Endodermal cell (in vitro differentiated cells): Measurements from ENCODE around the gene MRC2. TPM values are rescaled to one million over a fixed set of nuclear protein-coding genes. Genes with fewer than 3 reads are reported as not detected.

ENCODE experiments used
- DNase-seq: peaks from one replicate; pipeline ENCODE4 v3.0.0-alpha.2; 2017
- H3K27ac ChIP-seq: 2 replicates; pipeline ENCODE4 v1.5.1; 2013; ENCODE audit warnings: mild to moderate bottlenecking, low read depth, low read length, moderate library complexity
- H3K27me3 ChIP-seq: 2 replicates; pipeline ENCODE4 v1.6.1; 2013; ENCODE audit warnings: mild to moderate bottlenecking, low read length, moderate library complexity; ENCODE audit not compliant: insufficient read depth, control insufficient read depth, poor library complexity, severe bottlenecking
- H3K36me3 ChIP-seq: 2 replicates; pipeline ENCODE4 v1.7.0; 2013; ENCODE audit warnings: mild to moderate bottlenecking, low read length, moderate library complexity; ENCODE audit not compliant: control insufficient read depth, insufficient read depth
- H3K4me1 ChIP-seq: one replicate; pipeline ENCODE4 v1.7.0; 2013; ENCODE audit warnings: low read length; ENCODE audit not compliant: control insufficient read depth, insufficient read depth
- H3K4me3 ChIP-seq: 2 replicates; pipeline ENCODE4 v1.5.1; 2013; ENCODE audit warnings: mild to moderate bottlenecking, low read length, moderate library complexity
- H3K9ac ChIP-seq: 2 replicates; pipeline ENCODE4 v1.6.1; 2013; ENCODE audit warnings: mild to moderate bottlenecking, low read length, moderate library complexity; ENCODE audit not compliant: poor library complexity, severe bottlenecking; ENCODE audit errors: extremely low read depth
- H3K9me3 ChIP-seq: 2 replicates; pipeline ENCODE4 v1.6.1; 2013; ENCODE audit warnings: mild to moderate bottlenecking, low read length, moderate library complexity; ENCODE audit not compliant: control insufficient read depth
- H3K27ac Mint-ChIP-seq: 2 replicates; pipeline ENCODE4 v1.8.0; 2020; ENCODE audit warnings: mixed read lengths
- H3K27me3 Mint-ChIP-seq: 2 replicates; pipeline ENCODE4 v1.8.0; 2021; ENCODE audit warnings: mild to moderate bottlenecking, mixed read lengths; ENCODE audit not compliant: insufficient read depth
- H3K36me3 Mint-ChIP-seq: 2 replicates; pipeline ENCODE4 v1.8.0; 2020; ENCODE audit warnings: low read depth, mixed read lengths
- H3K4me1 Mint-ChIP-seq: 2 replicates; pipeline ENCODE4 v1.8.0; 2020; ENCODE audit warnings: mixed read lengths
- H3K4me3 Mint-ChIP-seq: 2 replicates; pipeline ENCODE4 v1.8.0; 2020; ENCODE audit warnings: mild to moderate bottlenecking, moderate library complexity, mixed read lengths
- H3K9me3 Mint-ChIP-seq: 2 replicates; pipeline ENCODE4 v1.8.0; 2020; ENCODE audit warnings: mild to moderate bottlenecking, mixed read lengths
- WGBS, 2 experiments: methylation state at CpG; one replicate each; pipeline versions ENCODE4 v1.1.5 to v1.1.7; 2013; ENCODE audit warnings: missing lambda C conversion rate in 2 of 2, mixed read lengths in 1 of 2; ENCODE audit not compliant: insufficient coverage in 1 of 2, insufficient read length in 1 of 2; 5-methylcytosine and 5-hydroxymethylcytosine counted together
- total RNA-seq, 2 donors: library from RNA; stranded (reverse); fragmentation: NEBNext Ultra II Directional in 1 of 2; extraction: Animal tissue kit (Norgen Biotek cat#: 25700) in 1 of 2; gene quantifications; 2 replicates in 1 of 2; 3 replicates in 1 of 2; pipeline ENCODE4 v1.2.1, GENCODE V29; 2021
- TF ChIP-seq, protein P1 (sequence below): fragments of 200-600 bp; sonication (generic); conservative IDR thresholded peaks from 2 replicates; pipeline ENCODE4 v1.5.0; 2021; ENCODE audit warnings: antibody characterized with exemption, mild to moderate bottlenecking

Gene MRC2
- total RNA-seq, 2 donors from 2014 or later: 103 to 165 TPM

- Histone ChIP-seq H3K9me3 (no peaks in the 10 kb centered on the region), H3K4me1 (peaks cover 30% of the 10 kb centered on the region), H3K27me3 (no peaks in the 10 kb centered on the region), H3K27ac (peak overlapping the region; percentile 46), H3K9ac (peak overlapping the region; percentile 63), H3K36me3 (peaks cover 36% of the 10 kb centered on the region), H3K4me3 (peak overlapping the region; percentile 80)
- WGBS, 2 experiments: 60 to 72% methylated on average over 3 to 6 of the region's 6 CpGs
- Mint-ChIP-seq H3K9me3 (no peaks in the 10 kb centered on the region), H3K4me1 (peaks cover 55% of the 10 kb centered on the region), H3K36me3 (peaks cover 20% of the 10 kb centered on the region), H3K4me3 (peak overlapping the region; percentile 56), H3K27me3 (no peaks in the 10 kb centered on the region), H3K27ac (peak overlapping the region; percentile 92)
- TF ChIP-seq, protein P1, sequence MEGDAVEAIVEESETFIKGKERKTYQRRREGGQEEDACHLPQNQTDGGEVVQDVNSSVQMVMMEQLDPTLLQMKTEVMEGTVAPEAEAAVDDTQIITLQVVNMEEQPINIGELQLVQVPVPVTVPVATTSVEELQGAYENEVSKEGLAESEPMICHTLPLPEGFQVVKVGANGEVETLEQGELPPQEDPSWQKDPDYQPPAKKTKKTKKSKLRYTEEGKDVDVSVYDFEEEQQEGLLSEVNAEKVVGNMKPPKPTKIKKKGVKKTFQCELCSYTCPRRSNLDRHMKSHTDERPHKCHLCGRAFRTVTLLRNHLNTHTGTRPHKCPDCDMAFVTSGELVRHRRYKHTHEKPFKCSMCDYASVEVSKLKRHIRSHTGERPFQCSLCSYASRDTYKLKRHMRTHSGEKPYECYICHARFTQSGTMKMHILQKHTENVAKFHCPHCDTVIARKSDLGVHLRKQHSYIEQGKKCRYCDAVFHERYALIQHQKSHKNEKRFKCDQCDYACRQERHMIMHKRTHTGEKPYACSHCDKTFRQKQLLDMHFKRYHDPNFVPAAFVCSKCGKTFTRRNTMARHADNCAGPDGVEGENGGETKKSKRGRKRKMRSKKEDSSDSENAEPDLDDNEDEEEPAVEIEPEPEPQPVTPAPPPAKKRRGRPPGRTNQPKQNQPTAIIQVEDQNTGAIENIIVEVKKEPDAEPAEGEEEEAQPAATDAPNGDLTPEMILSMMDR: no peak
- peak; percentile 69 for DNase-seq
Measured at GRCh38 chr17:62617894-62618472, 9.5 kb upstream of the MRC2 start.

DNA sequence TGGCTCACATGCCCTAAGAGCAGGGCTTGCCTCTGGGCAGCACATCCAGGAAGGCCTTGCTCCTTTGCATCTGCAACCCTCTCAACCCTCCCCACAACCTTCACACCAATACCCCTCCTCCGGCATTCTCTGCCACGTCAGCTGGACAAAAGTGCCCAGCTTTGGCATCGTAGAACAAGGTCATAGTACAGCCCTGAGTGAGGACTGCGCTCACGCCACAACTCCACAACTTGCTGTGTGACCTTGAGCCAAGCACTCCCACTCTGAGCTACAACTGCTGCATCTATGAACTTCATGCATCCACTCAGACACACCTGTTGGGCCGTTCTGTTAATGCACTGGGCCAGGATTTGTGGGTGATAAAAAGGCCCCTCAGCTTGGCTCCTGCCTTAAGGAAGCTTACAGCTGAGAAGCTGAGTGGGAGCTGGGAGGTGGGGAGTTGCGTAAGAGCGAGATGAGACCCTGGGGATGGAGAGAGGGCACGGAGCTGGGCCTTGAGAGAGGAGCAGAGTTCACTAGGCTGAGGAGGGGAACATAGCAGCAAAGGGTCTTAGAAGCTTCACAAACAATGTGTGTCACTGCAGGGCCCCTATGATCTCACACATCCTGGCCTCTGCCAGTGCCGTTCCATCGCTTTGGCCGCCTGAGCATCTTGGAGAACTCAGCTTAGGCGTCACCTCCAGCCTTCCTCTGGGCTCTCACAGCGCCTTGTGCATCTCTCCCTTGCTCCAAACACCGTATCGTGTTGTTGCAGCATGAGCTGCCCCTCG lies 8.6 kb upstream of the MRC2 start:
- Mint-ChIP-seq H3K27me3 (no peaks in the 10 kb centered on the region), H3K9me3 (no peaks in the 10 kb centered on the region), H3K36me3 (peaks cover 25% of the 10 kb centered on the region), H3K4me3 (peak overlapping the region; percentile 56), H3K27ac (peak overlapping the region; percentile 92), H3K4me1 (peaks cover 55% of the 10 kb centered on the region)
- peaks cover 30% of the 10 kb centered on the region for H3K4me1 ChIP-seq
- WGBS, 2 experiments: 90 to 97% methylated on average over 6 to 17 of the region's 17 CpGs
- H3K4me3 ChIP-seq: peak overlapping the region; percentile 80
- TF ChIP-seq, protein P1: no peak
- no peak overlapping the region for H3K9ac ChIP-seq
- peaks cover 4% of the 10 kb centered on the region for H3K9me3 ChIP-seq
- no peaks in the 10 kb centered on the region for H3K27me3 ChIP-seq
- no peak overlapping the region for H3K27ac ChIP-seq
- peaks cover 45% of the 10 kb centered on the region for H3K36me3 ChIP-seq
- DNase-seq: peak; percentile 69

GRCh38 chr17:62619417-62620155 lies 7.9 kb upstream of the MRC2 start:
- TF ChIP-seq, protein P1: no peak
- DNase-seq: peak; percentile 65
- H3K27ac ChIP-seq: no peak overlapping the region
- peaks cover 28% of the 10 kb centered on the region for H3K36me3 Mint-ChIP-seq
- peaks cover 30% of the 10 kb centered on the region for H3K4me1 ChIP-seq
- peaks cover 5% of the 10 kb centered on the region for H3K9me3 ChIP-seq
- no peaks in the 10 kb centered on the region for H3K9me3 Mint-ChIP-seq
- peaks cover 50% of the 10 kb centered on the region for H3K4me1 Mint-ChIP-seq
- no peak overlapping the region for H3K4me3 Mint-ChIP-seq
- WGBS, 2 experiments: 86 to 92% methylated on average over 3 to 10 of the region's 10 CpGs
- H3K27ac Mint-ChIP-seq: peak overlapping the region; percentile 92
- peaks cover 2% of the 10 kb centered on the region for H3K27me3 Mint-ChIP-seq
- no peak overlapping the region for H3K4me3 ChIP-seq
- no peak overlapping the region for H3K9ac ChIP-seq
- H3K36me3 ChIP-seq: peaks cover 45% of the 10 kb centered on the region
- no peaks in the 10 kb centered on the region for H3K27me3 ChIP-seq
